ENCODE results near the gene SDSL.

SDSL gene

GRCh38 chr12:113390064-113391043 lies 31.8 kb upstream of the SDSL start:
- H3K36me3 ChIP-seq (ENCODE audit: low read length) = no peaks in the 10 kb centered on the region
- no peak overlapping the region for H3K27ac ChIP-seq (ENCODE audit: low read depth, low read length)
- H3K79me2 ChIP-seq (ENCODE audit: insufficient read depth, low read length) = no peaks in the 10 kb centered on the region
- H3K9me2 ChIP-seq (replicated peaks; ENCODE audit: insufficient read depth, low read length) = no peaks in the 10 kb centered on the region
- no peak for TF ChIP-seq EZH2phosphoT487 (conservative IDR thresholded peaks at IDR 0.05; ENCODE audit: low read length)
- TF ChIP-seq CTCF (IDR thresholded peaks at IDR 0.05; ENCODE audit: insufficient read depth, low read length, poor library complexity, severe bottlenecking) = no peak
- no peak overlapping the region for H3K9ac ChIP-seq (ENCODE audit: low read length)
- H2AFZ ChIP-seq (ENCODE audit: low read depth, low read length, severe bottlenecking) = no peak overlapping the region
- H3F3A ChIP-seq (ENCODE audit: insufficient read depth) = no peaks in the 10 kb centered on the region
- no peaks in the 10 kb centered on the region for H3K9me3 ChIP-seq (ENCODE audit: insufficient read depth, low read length)
- H3K4me3 ChIP-seq (ENCODE audit: insufficient read depth, low read length, poor library complexity, severe bottlenecking) = no peak overlapping the region
- H4K20me1 ChIP-seq (ENCODE audit: low read depth, low read length) = no peaks in the 10 kb centered on the region
- no peaks in the 10 kb centered on the region for H3K27me3 ChIP-seq (ENCODE audit: low read length)
- H3K4me2 ChIP-seq (ENCODE audit: low read depth, low read length, poor library complexity, severe bottlenecking) = no peak overlapping the region

GRCh38 chr12:113391145-113391544 lies 31.0 kb upstream of the SDSL start:
- Histone ChIP-seq H3K27ac (ENCODE audit: low read depth, low read length) (no peak overlapping the region), H3K9me2 (replicated peaks; ENCODE audit: insufficient read depth, low read length) (no peaks in the 10 kb centered on the region), H4K20me1 (ENCODE audit: low read depth, low read length) (no peaks in the 10 kb centered on the region), H2AFZ (ENCODE audit: low read depth, low read length, severe bottlenecking) (no peak overlapping the region), H3K27me3 (ENCODE audit: low read length) (no peaks in the 10 kb centered on the region), H3K9ac (ENCODE audit: low read length) (no peak overlapping the region), H3K4me2 (ENCODE audit: low read depth, low read length, poor library complexity, severe bottlenecking) (no peak overlapping the region), H3K9me3 (ENCODE audit: insufficient read depth, low read length) (no peaks in the 10 kb centered on the region), H3K36me3 (ENCODE audit: low read length) (no peaks in the 10 kb centered on the region), H3K4me3 (ENCODE audit: insufficient read depth, low read length, poor library complexity, severe bottlenecking) (no peak overlapping the region), H3K79me2 (ENCODE audit: insufficient read depth, low read length) (no peaks in the 10 kb centered on the region), H3F3A (ENCODE audit: insufficient read depth) (no peaks in the 10 kb centered on the region)
- TF ChIP-seq CTCF (IDR thresholded peaks at IDR 0.05; ENCODE audit: insufficient read depth, low read length, poor library complexity, severe bottlenecking) (no peak), EZH2phosphoT487 (conservative IDR thresholded peaks at IDR 0.05; ENCODE audit: low read length) (no peak)

GRCh38 chr12:113391650-113392337 lies 30.4 kb upstream of the SDSL start:
- H3K4me2 ChIP-seq (ENCODE audit: low read depth, low read length, poor library complexity, severe bottlenecking) = no peak overlapping the region
- H3K79me2 ChIP-seq (ENCODE audit: insufficient read depth, low read length) = no peaks in the 10 kb centered on the region
- H3K27ac ChIP-seq (ENCODE audit: low read depth, low read length) = no peak overlapping the region
- no peaks in the 10 kb centered on the region for H3K9me2 ChIP-seq (replicated peaks; ENCODE audit: insufficient read depth, low read length)
- no peaks in the 10 kb centered on the region for H4K20me1 ChIP-seq (ENCODE audit: low read depth, low read length)
- no peak overlapping the region for H3K9ac ChIP-seq (ENCODE audit: low read length)
- H3K4me3 ChIP-seq (ENCODE audit: insufficient read depth, low read length, poor library complexity, severe bottlenecking) = no peak overlapping the region
- no peak for TF ChIP-seq EZH2phosphoT487 (conservative IDR thresholded peaks at IDR 0.05; ENCODE audit: low read length)
- TF ChIP-seq CTCF (IDR thresholded peaks at IDR 0.05; ENCODE audit: insufficient read depth, low read length, poor library complexity, severe bottlenecking) = no peak
- H3K27me3 ChIP-seq (ENCODE audit: low read length) = no peaks in the 10 kb centered on the region
- no peaks in the 10 kb centered on the region for H3F3A ChIP-seq (ENCODE audit: insufficient read depth)
- no peaks in the 10 kb centered on the region for H3K9me3 ChIP-seq (ENCODE audit: insufficient read depth, low read length)
- no peak overlapping the region for H2AFZ ChIP-seq (ENCODE audit: low read depth, low read length, severe bottlenecking)
- no peaks in the 10 kb centered on the region for H3K36me3 ChIP-seq (ENCODE audit: low read length)

All from SU-DHL-6 (cell line).